MV-4-11 (cell line): ENCODE measurements around the gene PXMP2.
"Not testable (repeated sequence)": the region's sequence is repeated elsewhere in the genome, so short reads cannot be mapped to it uniquely, and the experiment has no call there.

Source experiments
- DNase-seq: peaks from one replicate; lab custom pipeline; 2025; lab: John Stamatoyannopoulos, UW

The PXMP2 gene

GRCh38 chr12:132660996-132661395 is 26.4 kb upstream of the PXMP2 start:
- DNase-seq: no peak

GRCh38 chr12:132661972-132662371 is 25.4 kb upstream of the PXMP2 start:
- no peak for DNase-seq

DNA sequence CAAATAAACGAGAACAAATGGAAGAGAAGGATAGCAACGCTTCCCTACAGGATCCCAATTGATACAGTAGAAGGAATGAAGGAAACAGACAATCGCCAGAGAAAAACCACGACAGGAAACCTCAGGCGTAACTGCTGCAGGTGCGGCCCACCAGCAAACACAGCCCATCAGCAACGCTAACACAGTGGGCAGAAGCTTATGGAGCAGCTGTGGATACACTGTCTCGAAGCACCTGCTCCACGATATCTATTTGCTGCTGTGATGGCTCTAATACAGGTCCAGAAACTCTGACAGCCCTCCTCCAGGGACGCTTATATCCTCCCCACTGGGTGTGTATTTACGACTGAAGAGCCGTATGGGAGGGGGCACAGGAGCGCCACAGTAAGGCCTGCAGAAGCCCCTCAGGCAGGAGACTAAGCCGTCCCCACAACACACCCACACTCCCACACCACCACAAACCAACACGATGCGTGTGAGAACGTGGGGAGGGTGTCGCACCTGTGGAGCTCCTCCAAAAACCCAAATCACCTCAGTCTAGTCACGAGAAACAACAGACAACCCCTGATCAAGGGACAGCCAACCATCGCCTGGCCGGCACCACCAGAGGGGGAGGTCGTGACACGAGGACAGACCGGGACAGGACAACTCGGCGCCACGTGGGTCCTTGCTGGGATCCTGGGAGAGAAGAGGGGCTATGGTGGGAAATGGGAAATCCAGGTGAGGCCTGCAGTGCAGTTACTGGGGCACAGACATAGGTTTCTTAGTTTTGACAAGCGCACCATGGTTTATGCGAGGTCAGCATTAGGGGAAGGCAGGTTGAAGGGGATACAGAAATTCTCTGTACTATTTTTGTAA is 24.3 kb upstream of the PXMP2 start:
- DNase-seq: no peak

- DNase-seq: no peak
Measured at GRCh38 chr12:132664206-132665148, 22.9 kb upstream of the PXMP2 start.

GRCh38 chr12:132665149-132665491 is 22.3 kb upstream of the PXMP2 start:
- DNase-seq: no peak

DNA sequence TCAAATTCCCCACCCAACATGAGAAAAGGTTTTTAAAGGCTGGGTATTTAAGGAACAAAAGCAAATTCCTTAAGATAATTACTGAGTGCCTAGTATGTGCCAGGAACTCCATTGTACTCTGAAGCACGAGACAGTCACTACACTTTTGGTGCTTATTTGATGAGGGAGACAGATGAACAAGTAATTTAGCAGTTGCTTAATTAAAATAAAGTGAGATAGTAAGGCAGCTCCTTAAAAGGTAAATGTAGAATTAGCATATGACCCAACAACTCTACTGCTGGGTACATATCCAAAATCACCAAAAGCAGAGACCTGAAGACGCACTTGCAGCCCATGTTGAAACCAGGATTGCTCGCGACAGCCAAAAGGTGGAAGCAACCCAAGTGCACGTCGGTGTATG is 21.6 kb upstream of the PXMP2 start:
- no peak for DNase-seq

- DNase-seq: no peak
Measured at GRCh38 chr12:132668191-132669088, 18.9 kb upstream of the PXMP2 start.

DNA sequence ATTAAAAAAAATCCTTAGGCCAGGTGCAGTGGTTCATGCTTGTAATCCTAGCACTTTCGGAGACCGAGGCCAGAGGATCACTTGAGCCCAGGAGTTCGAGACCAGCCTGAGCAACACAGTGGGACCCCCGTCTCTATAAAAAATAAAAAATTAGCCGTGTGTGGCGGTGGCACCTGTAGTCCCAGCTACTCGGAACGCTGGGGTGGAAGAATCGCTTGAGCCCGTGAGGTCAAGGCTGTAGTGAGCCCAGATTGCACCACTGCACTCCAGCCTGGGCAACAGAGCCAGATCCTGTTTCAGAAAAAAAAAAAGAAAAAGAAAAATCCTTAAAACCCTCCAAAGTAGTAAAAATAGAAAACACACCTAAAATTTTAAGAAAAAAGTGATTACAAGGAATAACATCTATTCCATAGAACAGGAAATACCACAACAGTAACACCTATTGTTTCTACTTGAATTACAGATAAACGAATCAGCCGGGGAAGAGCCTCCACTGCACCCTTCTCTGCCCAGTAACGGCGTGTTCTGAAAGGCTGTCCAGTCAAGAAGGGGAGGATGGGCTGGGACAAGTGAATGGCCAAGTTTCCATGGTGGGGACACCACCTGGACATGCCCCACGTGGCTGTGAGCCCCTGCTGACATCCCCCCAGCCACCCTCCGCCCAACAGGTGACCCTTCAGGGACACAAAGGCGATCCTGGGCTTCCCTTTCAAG is 18.1 kb upstream of the PXMP2 start:
- DNase-seq: no peak

DNA sequence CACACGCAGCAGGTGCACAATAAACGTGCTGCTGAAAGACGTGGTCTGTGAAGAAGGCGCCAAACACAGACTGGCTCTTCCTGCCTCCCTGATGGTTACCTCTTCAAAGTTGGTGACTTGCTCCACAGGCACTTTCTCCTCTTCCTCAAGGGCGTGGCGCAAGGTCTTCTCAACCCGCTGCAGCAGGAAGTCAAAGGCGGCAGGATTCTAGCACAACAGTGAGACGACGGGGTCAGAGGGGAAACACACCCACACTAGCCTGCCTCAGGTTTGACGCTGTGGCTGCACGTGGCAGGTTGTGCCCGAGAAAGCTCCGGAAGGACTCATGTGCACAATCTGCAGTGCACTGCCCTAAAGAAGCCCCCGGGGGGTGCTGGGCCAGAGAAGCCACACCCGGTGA is 15.3 kb upstream of the PXMP2 start:
- DNase-seq: no peak

GRCh38 chr12:132672678-132673077 is 14.7 kb upstream of the PXMP2 start:
- no peak for DNase-seq

- DNase-seq: no peak
Measured at GRCh38 chr12:132673288-132674179, 13.9 kb upstream of the PXMP2 start.

GRCh38 chr12:132674561-132674960 is 12.8 kb upstream of the PXMP2 start:
- no peak for DNase-seq

- DNase-seq: no peak
Measured at GRCh38 chr12:132675757-132676432, 11.5 kb upstream of the PXMP2 start.

GRCh38 chr12:132677492-132677891 is 9.9 kb upstream of the PXMP2 start:
- no peak for DNase-seq

- no peak for DNase-seq
Measured at GRCh38 chr12:132685400-132685799, 2.0 kb upstream of the PXMP2 start.

- DNase-seq: no peak
Measured at GRCh38 chr12:132686825-132687210, 569 bp upstream of the PXMP2 start.

DNA sequence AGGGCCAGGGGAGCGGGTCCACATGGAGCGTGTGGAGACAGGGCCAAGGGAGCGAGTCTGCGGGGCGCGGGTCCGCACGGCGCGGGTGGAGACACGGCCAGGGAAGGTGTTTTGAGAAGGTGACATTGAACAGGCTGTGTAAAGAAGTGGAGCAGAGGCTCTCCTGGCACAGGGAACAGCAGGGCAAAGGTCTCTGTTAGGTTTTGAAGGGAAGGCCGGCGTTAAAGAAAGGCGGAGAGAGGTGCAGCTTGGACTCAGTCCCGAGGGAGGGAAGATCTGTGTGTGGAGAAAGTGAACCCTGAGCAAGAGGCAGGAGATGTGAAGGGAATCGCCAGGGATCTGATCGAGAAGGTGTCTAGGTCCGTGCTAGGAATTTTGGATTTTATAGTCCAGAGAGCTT is 1.8 kb downstream of the PXMP2 start:
- no peak for DNase-seq

- no peak for DNase-seq
Measured at GRCh38 chr12:132690112-132690511, 2.7 kb downstream of the PXMP2 start.

- not testable (repeated sequence) for DNase-seq
Measured at GRCh38 chr12:132692030-132692429, 4.6 kb downstream of the PXMP2 start.

GRCh38 chr12:132694888-132695287 is 7.5 kb downstream of the PXMP2 start:
- not testable (repeated sequence) for DNase-seq
